SJCRH30 (cell line): ENCODE measurements around the gene CHMP6. TPM values are rescaled to one million over a fixed set of nuclear protein-coding genes. Genes with fewer than 3 reads are reported as not detected.

Source experiments
- DNase-seq, 2 experiments: peaks; one replicate each; pipeline ENCODE4 v3.0.0-alpha.2; 2015 to 2020
- H3K27ac ChIP-seq: fragments of 250-450 bp; sonication (Bioruptor Pico); 2 replicates; pipeline ENCODE4 v1.5.1; 2020; ENCODE audit warnings: mild to moderate bottlenecking, moderate library complexity
- H3K27me3 ChIP-seq: fragments of 250-450 bp; sonication (Bioruptor Pico); 2 replicates; pipeline ENCODE4 v1.5.1; 2020; ENCODE audit warnings: mild to moderate bottlenecking, moderate library complexity
- H3K36me3 ChIP-seq: fragments of 250-450 bp; sonication (Bioruptor Pico); 2 replicates; pipeline ENCODE4 v1.5.1; 2020; ENCODE audit warnings: mild to moderate bottlenecking, moderate library complexity
- H3K4me1 ChIP-seq: fragments of 250-450 bp; sonication (Bioruptor Pico); 2 replicates; pipeline ENCODE4 v1.5.1; 2020; ENCODE audit warnings: mild to moderate bottlenecking, moderate library complexity
- H3K4me3 ChIP-seq: fragments of 250-450 bp; sonication (Bioruptor Pico); 2 replicates; pipeline ENCODE4 v1.5.1; 2020; ENCODE audit warnings: mild to moderate bottlenecking, moderate library complexity
- H3K9me3 ChIP-seq: fragments of 250-450 bp; sonication (Bioruptor Pico); replicated peaks from 2 replicates; pipeline ENCODE4 v1.5.1; 2020; ENCODE audit warnings: mild to moderate bottlenecking, moderate library complexity
- total RNA-seq: library from RNA; depleted of rRNA; stranded (reverse); fragments of >200 nt; shearing (Covaris generic); gene quantifications from 2 replicates; pipeline ENCODE4 v1.2.3, GENCODE V29; 2014

CHMP6 gene
- total RNA-seq, 1 experiment from 2014 or later: 27.6 TPM

- no peak for DNase-seq
- Histone ChIP-seq H3K36me3 (no peaks in the 10 kb centered on the region), H3K4me1 (peaks cover 16% of the 10 kb centered on the region), H3K4me3 (no peak overlapping the region), H3K27ac (no peak overlapping the region), H3K27me3 (no peaks in the 10 kb centered on the region), H3K9me3 (peaks cover 3% of the 10 kb centered on the region)
Measured at GRCh38 chr17:80976701-80977100, 14.9 kb upstream of the CHMP6 start.

- H3K4me1 ChIP-seq: peaks cover 12% of the 10 kb centered on the region
- peaks cover 3% of the 10 kb centered on the region for H3K9me3 ChIP-seq
- no peak overlapping the region for H3K4me3 ChIP-seq
- DNase-seq: no peak
- H3K27ac ChIP-seq: no peak overlapping the region
- H3K36me3 ChIP-seq: no peaks in the 10 kb centered on the region
- 0 out of 2 replicates have a peak, but pooled peaks cover 1% of the 10 kb centered on the region for H3K27me3 ChIP-seq
Measured at GRCh38 chr17:80977172-80977571, 14.5 kb upstream of the CHMP6 start.

GRCh38 chr17:80978499-80979497 is 12.8 kb upstream of the CHMP6 start:
- H3K4me3 ChIP-seq: no peak overlapping the region
- peaks cover 11% of the 10 kb centered on the region for H3K4me1 ChIP-seq
- H3K36me3 ChIP-seq: no peaks in the 10 kb centered on the region
- DNase-seq: peak; percentile 81 to 84
- 0 out of 2 replicates have a peak, but pooled peaks cover 6% of the 10 kb centered on the region for H3K27me3 ChIP-seq
- H3K9me3 ChIP-seq: peaks cover 3% of the 10 kb centered on the region
- H3K27ac ChIP-seq: peak overlapping the region; percentile 15

- peak overlapping the region; percentile 15 for H3K27ac ChIP-seq
- H3K4me3 ChIP-seq: no peak overlapping the region
- H3K9me3 ChIP-seq: peaks cover 3% of the 10 kb centered on the region
- DNase-seq: no peak
- H3K27me3 ChIP-seq: 0 out of 2 replicates have a peak, but pooled peaks cover 6% of the 10 kb centered on the region
- H3K36me3 ChIP-seq: no peaks in the 10 kb centered on the region
- peaks cover 11% of the 10 kb centered on the region for H3K4me1 ChIP-seq
Measured at GRCh38 chr17:80979547-80980378, 11.9 kb upstream of the CHMP6 start.

DNA sequence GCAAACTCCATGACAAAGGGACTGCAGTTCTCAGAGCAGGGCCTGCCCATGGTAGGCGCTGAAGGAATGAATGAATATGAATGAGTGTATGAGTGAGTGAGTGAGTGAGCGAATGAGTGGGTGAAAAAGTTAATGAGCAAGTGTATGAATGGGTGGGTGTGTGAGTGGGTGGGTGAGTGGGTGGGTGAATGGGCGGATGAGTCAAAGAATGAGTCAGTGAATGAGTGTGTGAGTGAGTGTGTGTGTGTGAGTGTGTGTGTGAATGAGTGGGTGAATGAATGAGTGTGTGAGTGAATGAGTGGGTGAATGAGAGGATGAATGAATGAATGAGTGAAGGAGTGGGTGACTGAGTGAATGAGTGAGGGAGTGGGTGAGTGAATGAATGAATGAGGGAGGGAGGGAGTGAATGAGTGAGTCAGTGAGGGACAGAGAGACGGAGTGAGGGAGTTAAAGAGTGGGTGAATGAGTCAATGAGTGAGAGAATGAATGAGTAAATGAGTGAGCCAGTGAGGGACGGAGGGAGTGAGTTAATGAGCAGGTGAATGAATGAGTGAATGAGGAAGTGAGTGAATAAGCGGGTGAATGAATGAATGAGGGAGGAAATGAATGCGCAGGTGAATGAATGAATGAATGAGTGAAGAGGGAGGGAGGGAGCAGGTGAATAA is 11.1 kb upstream of the CHMP6 start:
- no peaks in the 10 kb centered on the region for H3K36me3 ChIP-seq
- peaks cover 3% of the 10 kb centered on the region for H3K9me3 ChIP-seq
- 0 out of 2 replicates have a peak, but pooled peaks cover 6% of the 10 kb centered on the region for H3K27me3 ChIP-seq
- DNase-seq: no peak
- peaks cover 13% of the 10 kb centered on the region for H3K4me1 ChIP-seq
- H3K4me3 ChIP-seq: no peak overlapping the region
- H3K27ac ChIP-seq: no peak overlapping the region

GRCh38 chr17:80981062-80981902 is 10.4 kb upstream of the CHMP6 start:
- Histone ChIP-seq H3K4me1 (peaks cover 13% of the 10 kb centered on the region), H3K4me3 (peak overlapping the region; percentile 27), H3K27me3 (0 out of 2 replicates have a peak, but pooled peaks cover 6% of the 10 kb centered on the region), H3K36me3 (no peaks in the 10 kb centered on the region), H3K9me3 (peaks cover 3% of the 10 kb centered on the region), H3K27ac (no peak overlapping the region)
- DNase-seq: peak in 1 of 2 experiments; percentile 75

DNA sequence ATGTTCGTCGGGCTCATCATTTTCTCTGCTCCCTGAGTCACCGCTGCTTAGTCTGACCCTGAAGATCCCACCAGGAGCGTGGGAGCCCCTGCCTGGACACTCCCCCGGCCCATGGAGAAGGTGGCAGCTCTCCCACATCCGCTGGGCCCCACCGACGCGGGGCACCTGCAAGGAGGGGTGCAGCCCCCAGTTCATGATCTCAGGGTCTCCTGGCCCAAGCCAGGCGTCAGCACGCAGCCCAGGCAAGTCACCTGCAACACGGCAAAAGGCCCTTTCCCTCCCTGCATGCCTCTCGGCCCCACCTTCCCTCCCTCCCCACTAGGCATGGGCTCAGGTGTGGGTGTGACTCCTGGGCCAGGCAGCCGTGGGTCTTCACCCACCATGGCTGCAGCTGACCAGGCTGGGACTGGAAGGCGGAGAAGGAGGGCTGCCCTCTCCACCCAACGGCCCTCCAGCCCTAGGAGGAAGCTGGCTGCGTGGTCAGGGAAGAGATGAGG is 9.7 kb upstream of the CHMP6 start:
- H3K36me3 ChIP-seq: no peaks in the 10 kb centered on the region
- 0 out of 2 replicates have a peak, but pooled peaks cover 6% of the 10 kb centered on the region for H3K27me3 ChIP-seq
- no peak for DNase-seq
- H3K4me1 ChIP-seq: peaks cover 17% of the 10 kb centered on the region
- no peak overlapping the region for H3K27ac ChIP-seq
- no peak overlapping the region for H3K4me3 ChIP-seq
- peaks cover 3% of the 10 kb centered on the region for H3K9me3 ChIP-seq

DNA sequence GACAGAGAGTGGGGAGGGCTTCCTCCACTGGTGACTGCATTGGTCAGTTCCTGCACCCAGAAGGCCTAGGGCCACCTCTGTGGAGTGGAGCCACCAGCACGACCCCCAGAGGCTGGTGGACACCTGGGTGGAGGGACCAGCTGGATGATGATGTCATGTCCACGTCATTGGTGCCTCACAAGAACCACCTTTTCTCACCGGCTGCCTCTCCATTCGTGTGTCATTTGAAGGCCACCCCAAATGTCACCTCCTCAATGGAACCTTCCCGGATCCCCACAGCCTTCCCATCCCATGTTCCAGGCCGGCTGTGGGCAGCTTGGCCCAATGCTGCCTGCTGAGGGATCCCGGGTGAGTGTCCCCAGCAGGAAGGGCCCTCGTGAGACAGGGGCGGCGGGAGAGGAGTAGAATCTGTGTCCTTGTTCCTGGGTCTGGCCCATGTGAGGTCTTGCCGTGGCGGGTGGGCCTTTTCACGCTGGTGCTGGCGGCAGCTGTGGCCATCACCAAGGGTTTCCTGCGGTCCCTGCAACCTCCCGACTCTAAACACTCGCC is 9.1 kb upstream of the CHMP6 start:
- H3K4me1 ChIP-seq: peaks cover 17% of the 10 kb centered on the region
- H3K4me3 ChIP-seq: no peak overlapping the region
- no peaks in the 10 kb centered on the region for H3K36me3 ChIP-seq
- DNase-seq: no peak
- no peak overlapping the region for H3K27ac ChIP-seq
- H3K9me3 ChIP-seq: no peaks in the 10 kb centered on the region
- peaks cover 8% of the 10 kb centered on the region; the same call in 1 of the 2 replicates for H3K27me3 ChIP-seq

- peaks cover 27% of the 10 kb centered on the region for H3K4me1 ChIP-seq
- H3K36me3 ChIP-seq: no peaks in the 10 kb centered on the region
- no peak for DNase-seq
- H3K4me3 ChIP-seq: no peak overlapping the region
- no peak overlapping the region for H3K27ac ChIP-seq
- H3K9me3 ChIP-seq: no peaks in the 10 kb centered on the region
- H3K27me3 ChIP-seq: peaks cover 16% of the 10 kb centered on the region
Measured at GRCh38 chr17:80983545-80983944, 8.1 kb upstream of the CHMP6 start.

GRCh38 chr17:80984749-80985148 is 6.9 kb upstream of the CHMP6 start:
- H3K9me3 ChIP-seq: no peaks in the 10 kb centered on the region

GRCh38 chr17:80986046-80986445 is 5.6 kb upstream of the CHMP6 start:
- Histone ChIP-seq H3K27me3 (peaks cover 34% of the 10 kb centered on the region), H3K27ac (no peak overlapping the region), H3K4me1 (peaks cover 24% of the 10 kb centered on the region; the same call in 1 of the 2 replicates), H3K4me3 (no peak overlapping the region), H3K9me3 (no peaks in the 10 kb centered on the region), H3K36me3 (no peaks in the 10 kb centered on the region)
- DNase-seq: no peak

More at GRCh38 chr17:80984749-80985148, 6.9 kb upstream of the CHMP6 start:
- DNase-seq: peak; percentile 63 to 65
- Histone ChIP-seq H3K27me3 (peaks cover 23% of the 10 kb centered on the region), H3K36me3 (no peaks in the 10 kb centered on the region), H3K4me3 (no peak overlapping the region), H3K4me1 (peaks cover 24% of the 10 kb centered on the region; the same call in 1 of the 2 replicates), H3K27ac (no peak overlapping the region)

DNA sequence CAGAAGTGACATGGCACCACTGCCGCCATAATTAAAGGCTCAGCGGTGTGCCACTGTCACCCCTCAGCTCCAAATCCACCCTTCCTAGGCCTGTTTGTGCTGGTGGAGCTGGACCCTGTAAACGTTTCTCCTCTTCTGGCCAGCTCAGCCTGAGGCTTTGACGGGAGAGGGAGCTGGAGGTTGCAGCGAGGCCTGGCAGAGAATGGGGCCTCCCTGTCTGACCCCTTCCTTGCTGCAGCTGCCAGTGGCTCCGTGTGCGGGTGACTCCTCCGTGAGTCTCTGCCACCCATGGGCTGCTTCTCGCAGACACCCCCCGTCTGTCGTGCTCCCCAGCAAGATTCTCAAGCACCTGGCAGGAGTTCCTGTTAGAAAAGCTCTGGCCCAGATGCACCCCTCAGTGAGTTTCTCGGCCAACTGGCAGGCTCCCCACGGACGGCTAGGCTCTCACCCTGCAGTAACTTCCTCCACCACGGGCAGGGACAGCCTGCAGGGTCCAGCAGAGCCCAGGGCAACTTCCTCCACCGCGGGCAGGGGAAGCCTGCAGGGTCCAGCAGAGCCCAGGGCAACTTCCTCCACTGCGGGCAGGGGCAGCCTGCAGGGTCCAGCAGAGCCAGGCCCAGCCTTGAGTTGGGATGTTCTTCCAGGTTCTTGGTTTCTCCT is 4.7 kb upstream of the CHMP6 start:
- Histone ChIP-seq H3K9me3 (no peaks in the 10 kb centered on the region), H3K4me1 (peaks cover 24% of the 10 kb centered on the region; the same call in 1 of the 2 replicates), H3K36me3 (no peaks in the 10 kb centered on the region), H3K27ac (no peak overlapping the region), H3K27me3 (peaks cover 34% of the 10 kb centered on the region), H3K4me3 (no peak overlapping the region)
- peak; percentile 50 to 53 for DNase-seq
